ENCODE data around the gene LMBRD1. TPM values are rescaled to one million over a fixed set of nuclear protein-coding genes. Genes with fewer than 3 reads are reported as not detected.

The LMBRD1 gene
- total RNA-seq, 1 donor from 2014 or later: 26.5 TPM

Other genes with a start within 250 kb of the LMBRD1 start
- 0.33 TPM for gene COL19A1, start 69.5 kb upstream of the LMBRD1 start, total RNA-seq (ENCODE audit: unreplicated experiment)

Measured in endothelial cell (in vitro differentiated cells).